ENCODE measurements around the gene NTN5. TPM values are rescaled to one million over a fixed set of nuclear protein-coding genes. Genes with fewer than 3 reads are reported as not detected.
"Not testable (repeated sequence)": the region's sequence is repeated elsewhere in the genome, so short reads cannot be mapped to it uniquely, and the experiment has no call there.

NTN5 gene
- total and polyA plus RNA-seq, 2 donors (not counting 1 experiment from before 2014, with no cell fraction given) = under 0.01 to 0.10 TPM

DNA sequence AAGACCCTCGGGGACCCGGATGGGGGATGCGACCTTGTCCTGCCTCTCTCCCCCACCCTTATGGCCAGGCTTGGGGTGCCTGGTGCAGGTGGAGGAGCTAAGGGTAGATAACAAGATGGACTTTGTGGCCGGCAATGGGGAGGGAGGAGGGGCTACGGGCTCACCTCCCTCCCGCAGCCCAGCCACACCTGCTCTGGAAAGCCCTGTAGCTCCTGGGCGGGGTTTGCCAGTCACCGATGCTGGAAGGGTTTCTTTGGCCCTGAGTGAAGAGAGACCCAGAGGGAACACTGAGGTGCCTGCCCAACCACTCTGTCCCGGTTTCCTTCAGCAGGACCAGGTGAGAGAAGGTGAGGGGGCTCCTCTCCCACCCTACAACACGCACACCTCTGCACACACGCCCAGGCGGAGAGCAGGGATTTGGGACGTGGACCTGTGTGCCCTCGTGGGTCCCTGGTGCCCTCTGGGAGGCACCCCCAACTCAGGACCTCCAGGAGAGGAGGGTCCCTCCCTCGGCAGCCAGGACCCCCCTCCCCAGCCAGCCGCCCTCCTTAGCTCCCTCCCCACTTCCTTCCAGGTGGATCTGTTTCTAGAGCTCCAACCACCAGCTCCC is 23.0 kb upstream of the NTN5 start, which contains the start of gene FUT2:
Gene FUT2, plus strand, starts transcription at position 229 of the 610 bp plus-strand sequence. CDS start 6,986 bp downstream, outside the sequence.
- no peaks in the 10 kb centered on the region for H3K79me2 ChIP-seq (ENCODE audit: control insufficient read depth, insufficient read depth, low read length)
- H3K36me3 ChIP-seq (ENCODE audit: control insufficient read depth, insufficient read depth, low read length) = no peaks in the 10 kb centered on the region
- H3K4me1 ChIP-seq (ENCODE audit: control insufficient read depth, extremely low read depth, insufficient read depth, low read length) = peaks cover 2% of the 10 kb centered on the region
- H3K27me3 ChIP-seq (ENCODE audit: control insufficient read depth, insufficient read depth, low read length) = no peaks in the 10 kb centered on the region
- H3K4me3 ChIP-seq (replicated peaks in 1 of 4; ENCODE audit: control extremely low read depth in 1 of 4, insufficient read depth in 1 of 4, low read depth in 3 of 4, low read length in 4 of 4) = no peak within 1 kb of the TSS
- no peaks in the 10 kb centered on the region for H4K20me1 ChIP-seq (ENCODE audit: control insufficient read depth, extremely low read depth, insufficient read depth, low read length)
- peak within 1 kb of the TSS; percentile 7 for H3K9ac ChIP-seq (ENCODE audit: insufficient read depth, low read length)
- no peak for DNase-seq (ENCODE audit: low read depth in 2 of 2)
- TF ChIP-seq, protein P1, sequence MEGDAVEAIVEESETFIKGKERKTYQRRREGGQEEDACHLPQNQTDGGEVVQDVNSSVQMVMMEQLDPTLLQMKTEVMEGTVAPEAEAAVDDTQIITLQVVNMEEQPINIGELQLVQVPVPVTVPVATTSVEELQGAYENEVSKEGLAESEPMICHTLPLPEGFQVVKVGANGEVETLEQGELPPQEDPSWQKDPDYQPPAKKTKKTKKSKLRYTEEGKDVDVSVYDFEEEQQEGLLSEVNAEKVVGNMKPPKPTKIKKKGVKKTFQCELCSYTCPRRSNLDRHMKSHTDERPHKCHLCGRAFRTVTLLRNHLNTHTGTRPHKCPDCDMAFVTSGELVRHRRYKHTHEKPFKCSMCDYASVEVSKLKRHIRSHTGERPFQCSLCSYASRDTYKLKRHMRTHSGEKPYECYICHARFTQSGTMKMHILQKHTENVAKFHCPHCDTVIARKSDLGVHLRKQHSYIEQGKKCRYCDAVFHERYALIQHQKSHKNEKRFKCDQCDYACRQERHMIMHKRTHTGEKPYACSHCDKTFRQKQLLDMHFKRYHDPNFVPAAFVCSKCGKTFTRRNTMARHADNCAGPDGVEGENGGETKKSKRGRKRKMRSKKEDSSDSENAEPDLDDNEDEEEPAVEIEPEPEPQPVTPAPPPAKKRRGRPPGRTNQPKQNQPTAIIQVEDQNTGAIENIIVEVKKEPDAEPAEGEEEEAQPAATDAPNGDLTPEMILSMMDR (conservative IDR thresholded peaks at IDR 0.05 in 1 of 2, IDR thresholded peaks at IDR 0.05 in 1 of 2; ENCODE audit: low read depth in 1 of 2, low read length in 2 of 2) = no peak
- no peak for TF ChIP-seq EZH2 (IDR thresholded peaks at IDR 0.05; ENCODE audit: low read length, missing control alignments)
- H3K4me2 ChIP-seq (ENCODE audit: extremely low read depth, insufficient read depth, low read length) = peak within 1 kb of the TSS; percentile 51
- H2AFZ ChIP-seq (ENCODE audit: low read length) = no peak within 1 kb of the TSS
- H3K27ac ChIP-seq (ENCODE audit: insufficient read depth, low read length) = no peak within 1 kb of the TSS
- no peaks in the 10 kb centered on the region for H3K9me3 ChIP-seq (ENCODE audit: control insufficient read depth, insufficient read depth, low read depth, low read length)

DNA sequence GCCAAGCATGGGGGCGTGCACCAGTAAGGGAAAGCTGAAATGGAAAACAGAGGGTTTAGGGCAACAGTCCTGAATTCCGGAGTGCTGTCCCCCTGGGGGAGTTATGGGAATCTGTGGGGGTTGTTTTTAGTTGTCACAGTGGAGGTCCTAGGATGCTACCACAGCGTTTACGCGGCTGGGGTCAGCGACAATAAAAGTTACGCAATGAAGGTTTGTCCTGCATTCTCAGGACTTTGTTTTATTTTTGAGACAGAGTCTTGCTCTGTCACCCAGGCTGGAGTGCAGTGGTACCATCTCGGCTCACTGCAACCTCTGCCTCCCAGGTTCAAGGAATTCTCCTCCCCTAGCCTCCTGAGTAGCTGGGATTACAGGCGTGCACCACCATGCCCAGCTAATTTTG is 20.8 kb upstream of the NTN5 start:
- not testable (repeated sequence) for H2AFZ ChIP-seq (ENCODE audit: low read length); H3K9ac ChIP-seq (ENCODE audit: insufficient read depth, low read length); H3K27me3 ChIP-seq (ENCODE audit: control insufficient read depth, insufficient read depth, low read length); H3K4me3 ChIP-seq (replicated peaks in 1 of 4; ENCODE audit: control extremely low read depth in 1 of 4, insufficient read depth in 1 of 4, low read depth in 3 of 4, low read length in 4 of 4); H4K20me1 ChIP-seq (ENCODE audit: control insufficient read depth, extremely low read depth, insufficient read depth, low read length); H3K36me3 ChIP-seq (ENCODE audit: control insufficient read depth, insufficient read depth, low read length); H3K4me2 ChIP-seq (ENCODE audit: extremely low read depth, insufficient read depth, low read length); DNase-seq (ENCODE audit: low read depth in 2 of 2); H3K79me2 ChIP-seq (ENCODE audit: control insufficient read depth, insufficient read depth, low read length); H3K4me1 ChIP-seq (ENCODE audit: control insufficient read depth, extremely low read depth, insufficient read depth, low read length); H3K9me3 ChIP-seq (ENCODE audit: control insufficient read depth, insufficient read depth, low read depth, low read length); H3K27ac ChIP-seq (ENCODE audit: insufficient read depth, low read length)

DNA sequence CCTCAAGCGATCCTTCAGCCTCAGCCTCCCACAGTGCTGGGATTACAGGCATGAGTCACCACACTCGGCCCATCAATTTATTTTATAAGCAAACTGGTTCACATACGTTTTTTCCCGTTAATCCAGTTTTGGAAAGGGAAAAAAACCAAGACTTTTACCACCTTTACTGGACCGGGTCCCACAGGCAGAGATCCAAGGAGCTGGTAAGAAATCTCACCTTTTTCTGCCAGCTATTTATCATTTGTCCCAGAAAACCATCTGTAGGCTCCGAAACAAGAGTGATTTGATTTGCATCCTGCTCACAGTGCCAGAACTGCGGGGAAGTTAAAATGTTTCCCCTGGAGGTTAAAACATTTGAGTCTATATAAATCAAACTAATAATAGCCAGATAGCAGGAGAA is 16.6 kb upstream of the NTN5 start:
- Histone ChIP-seq H3K4me3 (replicated peaks in 1 of 4; ENCODE audit: control extremely low read depth in 1 of 4, insufficient read depth in 1 of 4, low read depth in 3 of 4, low read length in 4 of 4) (no peak overlapping the region), H3K79me2 (ENCODE audit: control insufficient read depth, insufficient read depth, low read length) (no peaks in the 10 kb centered on the region), H3K9ac (ENCODE audit: insufficient read depth, low read length) (no peak overlapping the region), H4K20me1 (ENCODE audit: control insufficient read depth, extremely low read depth, insufficient read depth, low read length) (no peaks in the 10 kb centered on the region), H3K9me3 (ENCODE audit: control insufficient read depth, insufficient read depth, low read depth, low read length) (no peaks in the 10 kb centered on the region), H3K4me2 (ENCODE audit: extremely low read depth, insufficient read depth, low read length) (no peak overlapping the region), H3K27ac (ENCODE audit: insufficient read depth, low read length) (no peak overlapping the region), H3K4me1 (ENCODE audit: control insufficient read depth, extremely low read depth, insufficient read depth, low read length) (no peaks in the 10 kb centered on the region), H3K27me3 (ENCODE audit: control insufficient read depth, insufficient read depth, low read length) (no peaks in the 10 kb centered on the region), H3K36me3 (ENCODE audit: control insufficient read depth, insufficient read depth, low read length) (no peaks in the 10 kb centered on the region), H2AFZ (ENCODE audit: low read length) (no peak overlapping the region)
- DNase-seq (ENCODE audit: low read depth in 2 of 2) = no peak
- no peak for TF ChIP-seq EZH2 (IDR thresholded peaks at IDR 0.05; ENCODE audit: low read length, missing control alignments)
- TF ChIP-seq, protein P1 (conservative IDR thresholded peaks at IDR 0.05 in 1 of 2, IDR thresholded peaks at IDR 0.05 in 1 of 2; ENCODE audit: low read depth in 1 of 2, low read length in 2 of 2) = no peak

All from fibroblast of lung (primary cell).